Immature natural killer cell (primary cell): ENCODE measurements around the gene PKP4. TPM values are rescaled to one million over a fixed set of nuclear protein-coding genes. Genes with fewer than 3 reads are reported as not detected.

ENCODE experiments used
- DNase-seq, 3 donors: peaks; one replicate each; pipeline ENCODE4 v3.0.0; 2022; ENCODE audit warnings: mixed read lengths in 1 of 3
- H3K27ac Mint-ChIP-seq, 6 donors: one replicate each; pipeline ENCODE4 v1.8.0; 2020; ENCODE audit warnings: mixed read lengths in 6 of 6, mild to moderate bottlenecking in 5 of 6, inconsistent platforms in 4 of 6, moderate library complexity in 3 of 6
- H3K27me3 Mint-ChIP-seq, 3 donors: one replicate each; pipeline ENCODE4 v1.8.0; 2020 to 2021; ENCODE audit warnings: low read depth in 3 of 3, mild to moderate bottlenecking in 3 of 3, mixed read lengths in 3 of 3, moderate library complexity in 3 of 3, inconsistent platforms in 1 of 3
- H3K36me3 Mint-ChIP-seq, 3 donors: one replicate each; pipeline ENCODE4 v1.8.0; 2020; ENCODE audit warnings: mixed read lengths in 3 of 3, inconsistent platforms in 2 of 3, mild to moderate bottlenecking in 2 of 3
- H3K4me1 Mint-ChIP-seq, 2 donors: one replicate each; pipeline ENCODE4 v1.8.0; 2020; ENCODE audit warnings: inconsistent platforms in 2 of 2, mild to moderate bottlenecking in 2 of 2, mixed read lengths in 2 of 2, moderate library complexity in 1 of 2
- H3K4me3 Mint-ChIP-seq, 5 donors: one replicate each; pipeline ENCODE4 v1.8.0; 2020; ENCODE audit warnings: mild to moderate bottlenecking in 5 of 5, mixed read lengths in 5 of 5, inconsistent platforms in 3 of 5, moderate library complexity in 3 of 5
- H3K9me3 Mint-ChIP-seq, 6 donors: one replicate each; pipeline ENCODE4 v1.8.0; 2020; ENCODE audit warnings: mild to moderate bottlenecking in 6 of 6, mixed read lengths in 6 of 6, inconsistent platforms in 4 of 6, moderate library complexity in 3 of 6
- polyA plus RNA-seq, 3 donors: library from polyadenylated mRNA; unstranded; fragments of 300-500 nt; fragmentation: Illumina TruSeq; gene quantifications; one replicate each; pipeline ENCODE4 v1.2.3, GENCODE V29; 2021

The PKP4 gene
- polyA plus RNA-seq, 3 donors from 2014 or later: 0.13 to 1.7 (median 0.47) TPM

DNA sequence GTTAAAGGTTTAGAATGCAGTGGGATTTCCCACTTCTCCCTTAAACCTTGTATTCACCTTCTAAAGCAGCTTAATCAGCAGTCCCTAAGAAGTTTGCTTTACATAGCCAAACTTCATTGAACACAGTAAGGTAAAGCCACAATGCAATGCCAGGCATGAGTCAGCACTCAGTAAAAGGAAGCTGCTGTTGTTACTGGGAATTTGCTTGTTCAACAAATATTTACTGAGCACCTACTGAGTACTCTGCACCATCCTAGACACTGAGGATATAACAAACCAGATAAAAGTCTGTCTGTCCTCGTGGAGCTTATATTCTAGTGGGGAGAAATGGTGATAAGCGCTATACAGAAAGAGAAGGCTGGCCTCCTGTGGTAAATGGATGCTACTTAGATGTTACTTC lies 162.7 kb downstream of the PKP4 start:
- DNase-seq: no peak
- Mint-ChIP-seq H3K27ac (no peak overlapping the region), H3K4me1 (no peaks in the 10 kb centered on the region), H3K4me3 (no peak overlapping the region), H3K27me3 (no peaks in the 10 kb centered on the region), H3K36me3 (peaks cover under 1 to 6% (median 5%) of the 10 kb centered on the region in 3 donors), H3K9me3 (no peaks in the 10 kb centered on the region)

DNA sequence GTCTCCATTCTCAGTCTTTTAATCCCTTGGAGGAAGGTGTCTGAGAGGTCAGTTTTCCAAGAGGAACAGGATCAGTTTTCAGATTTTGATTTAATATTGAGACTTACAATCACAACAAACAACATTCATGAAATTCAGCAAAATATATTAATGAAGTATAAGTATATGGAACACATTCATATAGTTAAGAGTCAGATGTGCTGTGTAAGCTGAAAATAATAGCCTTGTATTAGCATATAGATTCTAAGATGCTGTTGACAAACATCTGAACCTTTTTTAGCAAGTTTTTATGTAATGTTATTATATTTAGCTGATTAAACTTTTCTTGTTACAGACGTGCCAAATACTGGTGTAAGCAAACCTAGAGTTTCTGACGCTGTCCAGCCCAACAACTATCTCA lies 163.9 kb downstream of the PKP4 start:
- H3K27ac Mint-ChIP-seq: no peak overlapping the region
- no peak overlapping the region for H3K4me3 Mint-ChIP-seq
- no peaks in the 10 kb centered on the region for H3K9me3 Mint-ChIP-seq

DNA sequence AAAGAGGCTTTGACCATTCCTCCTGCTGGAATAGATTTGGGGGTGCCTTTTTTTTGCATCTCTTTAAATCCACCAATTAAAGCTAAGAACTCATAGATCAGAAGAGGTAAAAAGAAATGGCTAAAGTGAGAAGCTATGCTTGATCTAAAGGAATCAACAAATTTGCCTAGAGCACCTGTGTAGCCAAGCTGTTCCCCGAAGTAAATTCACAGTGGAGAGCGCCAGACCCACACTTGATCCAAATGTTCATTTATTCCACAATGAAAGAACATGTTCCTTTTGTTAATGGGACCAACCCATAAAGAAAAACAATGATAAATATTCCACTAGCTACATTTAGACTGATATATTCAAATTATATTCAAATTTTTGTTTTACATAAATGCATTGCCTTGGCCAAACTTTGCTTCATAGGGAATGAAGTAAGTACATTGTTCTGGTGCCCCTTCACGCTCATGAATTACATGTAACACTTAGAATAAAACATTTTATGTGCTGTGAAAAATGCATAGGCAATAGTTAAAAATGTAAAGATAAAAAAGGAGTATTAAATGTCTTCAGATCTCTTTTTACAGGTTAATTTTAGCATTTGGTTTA lies 167.4 kb downstream of the PKP4 start:
- DNase-seq: no peak
- peaks cover 0 to 1% (median 0%) of the 10 kb centered on the region in 3 donors for H3K27me3 Mint-ChIP-seq
- H3K4me1 Mint-ChIP-seq: no peaks in the 10 kb centered on the region
- no peak overlapping the region for H3K4me3 Mint-ChIP-seq
- no peak overlapping the region for H3K27ac Mint-ChIP-seq
- H3K36me3 Mint-ChIP-seq: peaks cover 6 to 15% (median 8%) of the 10 kb centered on the region in 3 donors
- no peaks in the 10 kb centered on the region for H3K9me3 Mint-ChIP-seq

More for the DNA sequence above, 163.9 kb downstream of the PKP4 start:
- Mint-ChIP-seq H3K36me3 (peaks cover 6 to 15% (median 8%) of the 10 kb centered on the region in 3 donors), H3K27me3 (peaks cover 0 to 1% (median 0%) of the 10 kb centered on the region in 3 donors), H3K4me1 (no peaks in the 10 kb centered on the region)
- no peak for DNase-seq

DNA sequence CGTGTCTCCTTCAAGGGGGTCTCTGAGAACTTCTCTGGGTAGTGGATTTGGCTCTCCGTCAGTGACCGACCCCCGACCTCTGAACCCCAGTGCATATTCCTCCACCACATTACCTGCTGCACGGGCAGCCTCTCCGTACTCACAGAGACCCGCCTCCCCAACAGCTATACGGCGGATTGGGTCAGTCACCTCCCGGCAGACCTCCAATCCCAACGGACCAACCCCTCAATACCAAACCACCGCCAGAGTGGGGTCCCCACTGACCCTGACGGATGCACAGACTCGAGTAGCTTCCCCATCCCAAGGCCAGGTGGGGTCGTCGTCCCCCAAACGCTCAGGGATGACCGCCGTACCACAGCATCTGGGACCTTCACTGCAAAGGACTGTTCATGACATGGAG lies 168.2 kb downstream of the PKP4 start:
- Mint-ChIP-seq H3K4me3 (no peak overlapping the region), H3K36me3 (peaks cover 6 to 15% (median 8%) of the 10 kb centered on the region in 3 donors), H3K27me3 (peaks cover 0 to 1% (median 0%) of the 10 kb centered on the region in 3 donors), H3K9me3 (no peaks in the 10 kb centered on the region), H3K27ac (no peak overlapping the region), H3K4me1 (no peaks in the 10 kb centered on the region)
- DNase-seq: no peak

DNA sequence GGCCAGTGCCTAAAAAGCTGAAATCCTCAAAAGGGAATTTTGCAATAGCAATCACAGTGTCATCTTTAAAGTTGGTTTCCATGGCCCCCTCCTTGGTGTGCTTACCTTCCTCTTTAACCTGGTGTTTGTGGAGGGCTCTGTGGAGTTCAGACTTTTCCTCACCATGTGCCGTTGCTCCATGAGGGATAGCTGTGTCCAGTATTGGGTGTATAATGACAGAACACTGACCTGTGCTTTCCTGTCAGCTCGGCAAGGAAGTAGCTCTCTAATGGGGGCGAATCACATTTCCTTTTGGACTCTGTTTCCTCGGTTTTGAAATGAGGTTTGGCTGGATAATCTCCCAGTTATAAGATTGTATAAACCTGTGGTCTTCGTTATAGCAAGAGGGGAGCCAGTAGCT lies 172.4 kb downstream of the PKP4 start:
- no peaks in the 10 kb centered on the region for H3K9me3 Mint-ChIP-seq
- H3K4me1 Mint-ChIP-seq: no peaks in the 10 kb centered on the region
- no peak overlapping the region for H3K4me3 Mint-ChIP-seq
- H3K36me3 Mint-ChIP-seq: peaks cover 13 to 14% (median 13%) of the 10 kb centered on the region in 3 donors
- no peak overlapping the region for H3K27ac Mint-ChIP-seq
- peaks cover 0 to 1% (median 0%) of the 10 kb centered on the region in 3 donors for H3K27me3 Mint-ChIP-seq
- DNase-seq: no peak

DNA sequence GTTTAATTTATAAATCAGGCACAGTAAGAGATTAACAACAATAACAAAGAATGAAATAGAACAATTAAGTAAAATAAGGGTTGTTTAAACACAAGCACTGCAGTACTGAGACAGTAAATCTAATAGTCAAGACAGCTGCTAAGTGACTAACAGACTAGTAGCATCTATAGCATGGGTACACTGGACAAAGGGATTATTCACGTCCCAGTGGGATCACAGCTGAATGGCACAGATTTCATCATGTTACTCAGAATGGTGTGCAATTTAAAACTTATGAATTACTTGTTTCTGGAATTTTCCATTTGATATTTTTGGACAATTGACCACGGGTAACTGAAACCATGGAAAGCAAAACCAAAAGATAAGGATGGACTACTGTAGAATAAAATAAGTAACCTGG lies 176.5 kb downstream of the PKP4 start:
- peaks cover 4 to 22% (median 12%) of the 10 kb centered on the region in 3 donors for H3K36me3 Mint-ChIP-seq
- no peak overlapping the region for H3K4me3 Mint-ChIP-seq
- no peaks in the 10 kb centered on the region for H3K4me1 Mint-ChIP-seq
- no peak for DNase-seq
- no peaks in the 10 kb centered on the region for H3K9me3 Mint-ChIP-seq
- no peak overlapping the region for H3K27ac Mint-ChIP-seq
- H3K27me3 Mint-ChIP-seq: peaks cover 0 to 2% (median 0%) of the 10 kb centered on the region in 3 donors

DNA sequence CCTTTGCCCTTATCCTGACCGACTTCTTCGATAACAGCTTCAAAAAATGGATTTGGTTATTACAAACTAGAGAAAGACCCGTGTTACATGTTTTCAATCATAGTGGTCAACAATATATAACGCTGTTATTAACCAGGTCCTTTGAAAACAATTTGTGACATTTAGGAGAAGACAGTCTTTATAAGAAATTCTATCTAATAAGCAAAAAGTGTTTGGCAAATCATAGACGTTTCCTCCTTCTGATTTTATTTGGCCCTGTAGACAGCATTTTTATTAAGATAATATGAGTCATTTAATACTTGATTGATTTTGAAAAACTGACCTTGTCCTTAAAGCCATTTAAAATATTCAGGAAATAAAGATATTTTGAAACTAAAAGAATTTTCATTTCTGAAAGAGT lies 177.9 kb downstream of the PKP4 start:
- no peak for DNase-seq
- Mint-ChIP-seq H3K4me1 (no peaks in the 10 kb centered on the region), H3K27me3 (peaks cover 0 to 2% (median 0%) of the 10 kb centered on the region in 3 donors), H3K4me3 (no peak overlapping the region), H3K27ac (no peak overlapping the region), H3K36me3 (peaks cover 4 to 22% (median 12%) of the 10 kb centered on the region in 3 donors), H3K9me3 (no peaks in the 10 kb centered on the region)

DNA sequence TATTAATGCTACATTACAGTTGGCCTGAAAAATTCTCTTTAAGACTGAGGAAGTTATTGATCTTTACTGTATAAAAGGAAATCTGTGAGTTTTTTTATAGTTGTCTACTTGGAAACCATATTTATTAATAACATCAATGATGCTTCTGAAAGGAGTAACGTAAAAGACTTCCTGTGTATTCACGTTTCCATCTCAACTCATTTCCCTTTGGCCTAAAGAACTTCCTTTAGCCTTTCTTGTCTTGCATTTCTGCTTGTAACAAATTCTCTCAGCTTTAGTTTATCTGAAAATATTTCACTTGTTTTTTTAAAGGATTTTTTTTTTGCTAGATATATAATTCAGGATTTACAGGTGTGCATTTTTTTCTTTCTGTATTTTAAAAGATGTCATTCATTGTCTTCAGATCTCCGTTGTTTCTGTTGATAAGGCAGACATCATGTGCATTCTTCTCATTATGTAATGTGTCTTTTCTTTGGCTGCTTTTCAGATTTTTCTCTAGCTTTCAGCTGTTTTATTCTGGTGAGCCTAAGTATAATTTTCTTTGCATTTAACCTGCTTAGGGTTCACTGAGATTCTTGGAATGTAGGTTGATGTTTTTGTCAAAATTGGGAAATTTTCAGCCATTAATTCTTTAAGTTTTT lies 179.3 kb downstream of the PKP4 start:
- H3K9me3 Mint-ChIP-seq: no peaks in the 10 kb centered on the region
- H3K27me3 Mint-ChIP-seq: peaks cover 0 to 2% (median 0%) of the 10 kb centered on the region in 3 donors
- no peak overlapping the region for H3K4me3 Mint-ChIP-seq
- H3K27ac Mint-ChIP-seq: no peak overlapping the region
- no peak for DNase-seq
- no peaks in the 10 kb centered on the region for H3K4me1 Mint-ChIP-seq
- H3K36me3 Mint-ChIP-seq: peaks cover 4 to 22% (median 12%) of the 10 kb centered on the region in 3 donors

DNA sequence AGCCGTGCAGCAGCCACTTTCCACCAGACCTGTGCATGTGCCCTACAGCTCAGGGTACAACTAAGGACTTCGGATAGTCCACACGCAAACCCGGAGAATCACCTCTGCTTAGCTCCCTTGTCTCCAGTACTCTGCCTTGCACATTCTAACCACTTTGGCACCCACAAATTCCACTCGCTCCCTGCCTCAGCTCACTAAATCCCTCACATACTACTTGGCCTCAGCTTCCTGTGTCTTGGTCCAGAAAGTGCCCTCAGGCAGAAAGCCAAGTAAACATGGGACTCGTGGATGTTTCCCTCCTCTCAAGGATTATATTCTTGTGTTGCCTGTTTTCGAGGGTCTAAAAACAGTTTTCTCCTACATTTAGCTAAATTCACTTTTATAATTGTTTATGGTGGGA lies 180.6 kb downstream of the PKP4 start:
- Mint-ChIP-seq H3K27me3 (peaks cover 0 to 2% (median 0%) of the 10 kb centered on the region in 3 donors), H3K36me3 (peaks cover 0 to 14% (median 8%) of the 10 kb centered on the region in 3 donors), H3K4me1 (no peaks in the 10 kb centered on the region), H3K27ac (no peak overlapping the region), H3K9me3 (no peaks in the 10 kb centered on the region), H3K4me3 (no peak overlapping the region)
- no peak for DNase-seq

DNA sequence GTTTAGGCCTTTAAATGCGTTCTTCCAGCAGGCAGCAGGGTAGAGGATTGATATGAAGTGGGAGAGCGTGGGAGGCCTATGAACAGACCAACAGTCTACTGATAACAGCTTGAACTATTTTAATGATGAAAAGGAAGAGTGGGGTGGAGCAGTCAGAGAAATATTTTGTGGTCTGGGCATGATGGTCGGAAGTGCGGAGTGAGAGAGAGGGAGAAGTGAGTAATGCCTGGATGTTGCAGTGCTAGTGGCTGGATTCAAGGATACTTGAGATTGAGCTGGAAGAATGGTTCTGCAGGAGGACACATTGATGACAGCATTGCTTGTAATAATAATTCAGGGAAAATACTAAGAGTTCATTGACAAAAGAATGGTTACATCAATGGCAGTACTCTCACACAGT lies 187.4 kb downstream of the PKP4 start:
- Mint-ChIP-seq H3K27me3 (no peaks in the 10 kb centered on the region), H3K4me1 (no peaks in the 10 kb centered on the region), H3K9me3 (no peaks in the 10 kb centered on the region), H3K4me3 (no peak overlapping the region), H3K27ac (no peak overlapping the region), H3K36me3 (peaks cover 0 to 6% (median 4%) of the 10 kb centered on the region in 3 donors)
- DNase-seq: no peak

DNA sequence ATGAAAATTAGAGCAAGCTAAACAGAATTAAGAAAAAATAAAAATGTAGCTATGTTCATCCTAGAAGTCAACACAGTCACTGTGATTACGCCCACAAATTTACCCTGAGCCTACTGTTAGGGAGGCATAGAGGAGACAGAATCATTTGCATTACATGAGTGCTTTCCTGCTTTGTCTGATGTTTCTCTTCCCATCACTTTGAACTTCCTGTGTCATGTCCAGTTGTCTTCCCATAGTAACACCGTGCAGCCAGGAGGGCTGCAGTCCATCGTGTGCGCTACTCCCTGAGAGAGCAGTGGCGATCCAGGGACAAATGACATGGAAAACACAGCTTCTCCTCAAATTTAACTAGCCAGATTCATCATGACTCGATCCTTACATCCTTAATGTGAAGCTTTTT lies 188.5 kb downstream of the PKP4 start:
- Mint-ChIP-seq H3K4me3 (no peak overlapping the region), H3K27me3 (no peaks in the 10 kb centered on the region), H3K27ac (no peak overlapping the region), H3K36me3 (peaks cover 0 to 6% (median 4%) of the 10 kb centered on the region in 3 donors), H3K4me1 (no peaks in the 10 kb centered on the region), H3K9me3 (no peaks in the 10 kb centered on the region)
- DNase-seq: no peak

DNA sequence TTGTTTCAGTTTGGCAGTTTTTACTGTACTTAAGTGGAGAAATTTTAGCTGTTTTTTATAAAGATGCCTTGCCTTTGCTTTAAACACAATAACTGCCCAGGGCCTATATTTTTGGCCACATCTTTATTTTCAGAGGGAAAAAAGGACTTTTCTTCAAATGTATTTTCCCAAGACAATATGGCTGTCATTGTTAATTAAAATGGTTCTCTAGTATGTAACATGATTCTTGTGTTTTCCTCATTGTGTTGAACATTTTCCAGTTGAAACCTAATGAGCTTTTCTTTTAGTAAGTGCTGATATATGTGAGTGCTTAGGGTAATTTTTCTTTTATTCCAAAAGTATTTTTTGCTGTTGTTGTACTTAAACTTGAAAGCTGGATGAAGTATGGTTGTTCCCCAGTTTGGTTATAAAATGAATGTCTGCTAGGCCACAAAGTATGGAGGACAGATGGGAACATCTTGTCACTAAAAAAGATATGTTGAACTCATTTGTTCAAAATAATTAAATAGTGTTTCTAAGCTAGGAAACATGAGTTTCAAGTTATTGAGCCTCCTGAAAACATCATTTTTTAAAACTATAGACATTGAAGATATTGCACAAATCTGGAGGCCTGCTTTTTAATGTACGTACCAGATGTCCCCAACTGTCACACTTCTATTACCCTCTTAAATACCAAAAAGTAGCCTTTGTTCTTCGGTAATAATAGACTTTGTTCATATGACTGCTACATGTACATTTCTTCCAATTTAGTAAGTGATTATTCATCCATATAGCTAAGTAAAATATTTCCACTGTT lies 190.9 kb downstream of the PKP4 start:
- Mint-ChIP-seq H3K27ac (no peak overlapping the region), H3K9me3 (no peaks in the 10 kb centered on the region)

DNA sequence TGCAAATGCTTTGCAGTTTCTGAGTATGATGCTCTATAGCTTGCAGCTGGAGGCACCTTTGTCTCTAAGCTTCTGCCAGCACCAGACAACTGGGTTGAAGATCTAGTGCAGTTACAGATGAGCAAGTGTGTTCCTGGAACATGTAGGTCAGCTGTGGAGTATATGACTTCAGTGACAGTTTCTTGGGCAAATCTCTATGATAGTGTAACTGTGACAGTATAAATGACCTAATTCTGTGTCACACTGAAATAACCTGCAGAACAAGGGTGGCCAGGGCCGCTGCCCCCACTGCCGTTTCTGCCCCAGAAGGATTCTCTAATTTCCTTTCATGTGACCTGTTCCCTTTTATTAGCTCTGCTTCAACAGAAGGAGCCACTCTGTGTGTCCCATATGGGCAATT lies 193.1 kb downstream of the PKP4 start:
- H3K4me3 Mint-ChIP-seq: no peak overlapping the region
- DNase-seq: no peak
- no peaks in the 10 kb centered on the region for H3K27me3 Mint-ChIP-seq
- H3K9me3 Mint-ChIP-seq: no peaks in the 10 kb centered on the region
- H3K4me1 Mint-ChIP-seq: no peaks in the 10 kb centered on the region
- no peak overlapping the region for H3K27ac Mint-ChIP-seq
- peaks cover 0 to 5% (median 3%) of the 10 kb centered on the region in 3 donors for H3K36me3 Mint-ChIP-seq

More for the DNA sequence above, 190.9 kb downstream of the PKP4 start:
- peaks cover 0 to 6% (median 4%) of the 10 kb centered on the region in 3 donors for H3K36me3 Mint-ChIP-seq
- no peak for DNase-seq
- H3K4me1 Mint-ChIP-seq: no peaks in the 10 kb centered on the region
- no peak overlapping the region for H3K4me3 Mint-ChIP-seq
- no peaks in the 10 kb centered on the region for H3K27me3 Mint-ChIP-seq
